SKM-1 (cell line): ENCODE data around the gene CNKSR3.
"Not testable (repeated sequence)": the region's sequence is repeated elsewhere in the genome, so short reads cannot be mapped to it uniquely, and the experiment has no call there.

ENCODE experiments used
- DNase-seq: peaks from one replicate; lab custom pipeline; 2025; ENCODE audit not compliant: unreplicated experiment; lab: John Stamatoyannopoulos, UW

CNKSR3 gene

GRCh38 chr6:154510144-154510905, at the start of gene CNKSR3:
TSS of gene CNKSR3 (minus strand) at chr6:154510685. CDS start at chr6:154510114, 571 bp downstream.
- DNase-seq, result peak; percentile 31

- DNase-seq, result no peak
Observed at GRCh38 chr6:154558984-154559383, 48.5 kb upstream of the CNKSR3 start.

DNA sequence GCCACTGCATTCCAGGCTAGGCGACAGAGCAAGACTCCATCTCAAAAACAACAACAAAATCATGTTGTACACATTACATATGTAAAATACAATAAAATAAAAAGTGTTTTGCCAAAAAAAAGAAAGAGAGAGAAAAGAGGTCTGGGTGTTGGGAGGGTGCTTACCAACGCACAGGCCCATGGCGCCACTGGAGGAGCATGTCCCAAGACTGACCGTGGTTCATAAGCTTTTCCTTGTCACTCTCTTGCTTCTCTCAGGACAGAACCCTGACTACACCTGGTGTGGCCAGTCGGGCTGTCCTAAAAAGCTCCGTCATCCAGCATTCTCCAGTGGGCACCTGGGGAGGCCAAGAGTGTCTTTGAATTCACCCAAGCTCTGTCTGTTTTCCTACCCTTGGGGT, 48.0 kb upstream of the CNKSR3 start:
- DNase-seq, result no peak

DNA sequence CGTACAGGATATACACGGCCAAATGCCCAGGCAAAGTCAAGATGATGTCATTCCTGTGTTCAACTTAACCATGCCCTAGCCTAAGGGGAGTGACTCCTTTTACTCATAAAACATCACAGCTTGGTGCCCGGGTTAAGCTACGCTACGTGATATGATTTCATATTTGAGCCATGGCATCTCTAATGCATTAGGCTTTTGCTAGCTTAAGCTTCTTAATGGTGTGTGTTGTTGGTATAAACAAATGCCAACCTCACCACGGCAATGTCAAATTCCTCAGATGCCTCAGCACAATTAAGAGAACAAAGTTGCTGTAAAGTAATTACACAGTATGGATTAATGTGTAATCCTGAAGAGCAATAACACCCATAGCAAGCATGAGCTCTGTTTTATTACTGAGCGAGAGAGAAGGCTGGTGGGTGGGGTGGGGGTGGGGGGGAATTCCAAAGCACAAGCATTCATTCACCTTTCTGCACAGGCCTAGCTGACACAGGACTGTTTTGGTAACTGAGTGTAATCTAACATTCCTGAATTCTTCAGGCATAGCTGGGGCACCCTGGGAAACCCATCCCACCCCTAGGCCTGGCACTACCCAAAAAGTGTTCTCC, 44.7 kb upstream of the CNKSR3 start:
- no peak for DNase-seq

DNA sequence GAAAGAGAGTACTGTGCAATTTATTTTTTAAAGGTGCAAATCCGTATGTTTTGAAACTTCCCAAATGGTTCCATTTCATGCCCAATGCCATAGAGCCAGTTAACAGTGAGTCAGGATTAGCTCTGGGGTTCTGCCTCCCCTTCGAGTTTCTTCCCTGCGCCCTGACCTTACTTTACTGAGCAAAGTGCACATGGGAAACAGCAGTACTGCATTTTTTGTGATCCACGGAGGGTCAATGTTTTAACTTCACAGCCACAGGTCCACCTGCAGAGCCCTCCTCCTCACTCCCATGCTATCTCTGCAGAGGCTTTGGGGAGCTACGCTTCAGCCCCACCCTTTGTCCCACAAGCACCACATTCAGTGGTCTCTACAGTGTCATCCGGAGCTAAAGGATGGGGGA, 44.0 kb upstream of the CNKSR3 start:
- DNase-seq, result no peak

GRCh38 chr6:154550779-154551178, 40.3 kb upstream of the CNKSR3 start:
- DNase-seq, result no peak

GRCh38 chr6:154549179-154549578, 38.7 kb upstream of the CNKSR3 start:
- no peak for DNase-seq

DNA sequence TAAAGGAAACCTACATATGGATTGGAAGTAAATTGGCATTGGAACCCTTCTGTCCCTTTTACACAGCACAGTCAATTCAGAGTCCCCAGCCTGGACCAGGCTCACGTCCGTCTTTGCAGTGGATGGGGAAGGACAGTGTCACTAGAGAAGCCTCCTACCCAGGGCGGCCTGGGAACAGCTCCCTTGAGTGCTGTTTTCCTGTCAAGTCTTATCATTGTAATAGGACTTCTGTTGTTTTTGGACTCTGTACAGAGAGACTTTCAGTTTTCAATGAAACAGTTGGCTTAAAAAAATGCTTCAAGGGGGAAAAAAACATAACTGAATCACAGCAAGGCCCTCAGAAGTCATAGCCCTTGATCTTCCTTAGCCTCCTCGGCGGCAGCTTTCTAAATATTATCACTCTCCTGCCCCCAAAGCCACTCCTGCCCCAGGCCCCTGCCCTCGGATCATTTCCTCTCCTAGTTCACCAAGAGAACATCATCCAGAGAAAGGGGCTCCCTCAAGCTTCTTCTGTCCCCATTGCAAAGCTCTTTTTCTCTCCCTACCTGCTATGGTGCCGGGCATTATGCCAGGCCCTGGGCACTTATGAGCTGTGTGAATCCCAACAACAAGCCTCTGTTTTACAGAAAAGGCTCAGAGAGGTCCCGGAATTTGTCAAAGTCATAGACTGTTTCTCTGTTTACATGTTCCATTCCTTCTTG, 37.8 kb upstream of the CNKSR3 start:
- DNase-seq, result no peak

GRCh38 chr6:154543628-154544027, 33.1 kb upstream of the CNKSR3 start:
- DNase-seq, result no peak

- no peak for DNase-seq
Observed at GRCh38 chr6:154542747-154543146, 32.3 kb upstream of the CNKSR3 start.

DNA sequence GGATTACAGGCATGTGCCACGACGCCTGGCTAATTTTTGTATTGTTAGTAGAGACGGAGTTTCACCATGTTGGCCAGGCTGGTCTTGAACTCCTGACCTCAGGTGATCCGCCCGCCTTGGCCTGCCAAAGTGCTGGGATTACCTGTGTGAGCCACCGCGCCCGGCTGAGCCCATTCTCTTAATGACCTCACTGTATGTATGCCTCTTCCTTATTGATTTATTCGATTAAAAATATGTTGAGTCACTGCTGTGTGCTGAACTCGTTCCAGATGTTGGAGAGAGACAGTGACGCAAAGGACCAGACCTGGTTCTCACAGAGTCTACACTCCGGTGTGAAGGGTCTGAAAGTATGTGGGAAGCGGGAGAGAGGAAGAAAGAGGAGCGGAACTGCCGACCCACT, 31.4 kb upstream of the CNKSR3 start:
- not testable (repeated sequence) for DNase-seq

- no peak for DNase-seq
Observed at GRCh38 chr6:154539593-154540269, 29.2 kb upstream of the CNKSR3 start.

DNA sequence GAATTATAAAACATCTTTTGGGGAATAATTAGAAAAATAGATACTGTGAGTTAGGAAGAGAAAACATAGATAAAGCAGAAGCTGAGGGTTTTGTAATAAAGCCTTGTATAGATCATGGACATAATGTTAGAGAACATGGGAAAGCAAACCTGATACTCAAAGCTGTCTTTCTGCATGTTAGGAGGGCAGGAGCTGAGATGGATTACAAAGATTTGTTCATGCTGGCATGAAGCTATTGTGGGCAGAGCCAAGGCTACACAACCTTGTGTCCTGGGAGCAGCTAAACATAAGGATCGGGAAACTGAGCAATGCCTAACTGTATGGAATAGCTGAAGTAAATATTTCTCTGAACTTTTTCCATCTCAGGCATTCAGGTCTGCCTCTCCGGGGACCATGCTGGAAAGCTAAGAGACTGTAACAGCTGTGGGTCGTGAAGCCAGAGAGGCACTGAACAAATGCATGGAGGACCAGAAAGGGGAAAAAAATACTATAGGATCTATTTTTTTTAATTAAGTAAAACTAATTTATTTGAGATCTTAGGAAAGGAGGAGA, 28.2 kb upstream of the CNKSR3 start:
- DNase-seq, result no peak

DNA sequence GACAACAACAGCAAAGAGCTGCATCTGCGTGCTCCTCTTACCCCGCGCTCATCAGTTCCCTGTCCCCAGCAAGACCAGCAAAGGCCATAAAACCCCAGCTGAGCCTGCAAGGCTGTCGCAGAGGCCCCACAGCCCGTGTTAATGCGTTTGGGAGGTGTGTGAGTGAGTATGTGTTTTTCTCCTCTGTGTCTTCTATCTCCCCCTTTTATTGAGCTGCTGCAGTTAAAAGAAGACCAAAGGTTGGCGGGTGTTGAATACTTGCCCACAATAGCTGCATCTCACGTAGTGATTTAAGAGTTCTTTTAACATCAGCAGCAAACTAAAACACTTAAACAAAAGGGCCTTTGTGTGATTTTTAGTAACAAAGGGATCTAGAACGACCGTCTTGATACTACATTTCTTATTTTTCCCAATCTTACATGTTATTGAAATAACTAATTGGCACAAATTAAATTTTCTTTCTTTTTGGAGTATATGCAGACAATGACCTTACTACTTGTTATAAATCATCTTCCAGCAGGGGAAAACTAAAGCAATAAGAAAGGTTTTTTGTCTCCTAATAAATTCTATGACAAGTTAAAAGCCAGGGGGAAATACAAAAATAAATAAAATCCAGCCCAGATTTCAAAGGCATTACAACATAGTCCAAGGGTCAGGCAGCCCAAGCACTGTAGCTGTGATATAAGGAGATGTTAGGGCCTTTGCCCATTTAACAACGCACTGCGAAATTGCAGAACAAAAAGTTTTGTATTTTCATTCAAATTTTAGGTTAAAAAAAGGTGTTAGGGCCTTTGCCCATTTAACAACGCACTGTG, 27.2 kb upstream of the CNKSR3 start:
- DNase-seq, result no peak

GRCh38 chr6:154536999-154537398, 26.5 kb upstream of the CNKSR3 start:
- DNase-seq, result no peak

GRCh38 chr6:154536255-154536654, 25.8 kb upstream of the CNKSR3 start:
- DNase-seq, result no peak

GRCh38 chr6:154535851-154536250, 25.4 kb upstream of the CNKSR3 start:
- no peak for DNase-seq

DNA sequence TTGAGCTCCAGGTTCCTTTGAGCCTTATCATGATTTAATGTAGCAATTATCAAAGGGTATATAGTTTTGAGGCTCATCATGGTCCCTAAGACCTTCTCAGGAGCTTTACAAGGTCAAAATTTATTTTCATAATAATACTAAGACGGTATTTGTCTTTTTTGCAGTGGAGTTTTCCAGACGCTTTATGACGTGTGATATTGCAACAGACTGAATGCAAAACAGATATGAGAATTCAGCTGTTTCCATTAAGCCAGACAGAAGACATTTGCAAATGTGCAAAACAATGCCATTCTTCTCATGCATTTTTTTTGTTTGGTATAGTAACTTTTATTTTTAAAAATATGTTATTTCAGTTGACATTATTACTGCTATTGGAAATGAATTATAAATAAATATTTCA, 24.7 kb upstream of the CNKSR3 start:
- DNase-seq, result no peak

GRCh38 chr6:154534531-154534930, 24.0 kb upstream of the CNKSR3 start:
- DNase-seq, result no peak

DNA sequence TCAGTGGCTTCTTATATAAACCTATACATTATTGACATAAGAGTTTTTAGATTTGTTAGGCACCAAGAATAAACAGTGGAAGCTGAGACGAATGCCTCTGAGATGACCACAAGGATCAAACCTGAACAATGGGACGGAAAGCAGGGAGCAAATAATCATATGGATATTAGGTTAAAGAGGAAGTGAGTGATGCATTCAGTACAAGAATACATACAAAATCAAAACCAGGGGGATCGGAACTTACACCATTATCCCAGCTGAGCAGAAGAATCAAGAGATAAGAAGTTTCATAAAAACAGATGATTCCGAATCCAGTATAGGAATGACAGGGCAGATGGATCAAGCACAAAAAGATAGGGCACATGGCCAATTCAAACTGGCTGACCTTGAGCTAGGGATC, 21.9 kb upstream of the CNKSR3 start:
- DNase-seq, result no peak
